ENCODE results near the gene PARD3.

The PARD3 gene

GRCh38 chr10:34310234-34310633, 504.9 kb downstream of the PARD3 start:
- no peak for DNase-seq (ENCODE audit: low read depth in 2 of 2)

GRCh38 chr10:34305189-34305588, 509.9 kb downstream of the PARD3 start:
- no peak for DNase-seq (ENCODE audit: low read depth in 2 of 2)

- no peak for DNase-seq (ENCODE audit: low read depth in 2 of 2)
Measured at GRCh38 chr10:34303022-34303421, 512.1 kb downstream of the PARD3 start.

GRCh38 chr10:34299105-34299611, 515.9 kb downstream of the PARD3 start:
- no peak for DNase-seq (ENCODE audit: low read depth in 2 of 2)

- DNase-seq (ENCODE audit: low read depth in 2 of 2) = no peak
Measured at GRCh38 chr10:34298346-34298818, 516.7 kb downstream of the PARD3 start.

- no peak for DNase-seq (ENCODE audit: low read depth in 2 of 2)
Measured at GRCh38 chr10:34297541-34298345, 517.4 kb downstream of the PARD3 start.

- no peak for DNase-seq (ENCODE audit: low read depth in 2 of 2)
Measured at GRCh38 chr10:34295142-34295548, 520.0 kb downstream of the PARD3 start.

GRCh38 chr10:34294137-34294536, 521.0 kb downstream of the PARD3 start:
- no peak for DNase-seq (ENCODE audit: low read depth in 2 of 2)

GRCh38 chr10:34292675-34293074, 522.4 kb downstream of the PARD3 start:
- DNase-seq (ENCODE audit: low read depth in 2 of 2) = no peak

- DNase-seq (ENCODE audit: low read depth in 2 of 2) = no peak
Measured at GRCh38 chr10:34292194-34292565, 522.9 kb downstream of the PARD3 start.

- no peak for DNase-seq (ENCODE audit: low read depth in 2 of 2)
Measured at GRCh38 chr10:34291466-34292193, 523.5 kb downstream of the PARD3 start.

GRCh38 chr10:34290412-34291081, 524.5 kb downstream of the PARD3 start:
- DNase-seq (ENCODE audit: low read depth in 2 of 2) = no peak

- DNase-seq (ENCODE audit: low read depth in 2 of 2) = no peak
Measured at GRCh38 chr10:34288634-34289033, 526.5 kb downstream of the PARD3 start.

- DNase-seq (ENCODE audit: low read depth in 2 of 2) = no peak
Measured at GRCh38 chr10:34286136-34286739, 528.9 kb downstream of the PARD3 start.

GRCh38 chr10:34281661-34282582, 533.2 kb downstream of the PARD3 start:
- DNase-seq (ENCODE audit: low read depth in 2 of 2) = no peak

- DNase-seq (ENCODE audit: low read depth in 2 of 2) = no peak
Measured at GRCh38 chr10:34280599-34281374, 534.3 kb downstream of the PARD3 start.

GRCh38 chr10:34275626-34276130, 539.4 kb downstream of the PARD3 start:
- no peak for DNase-seq (ENCODE audit: low read depth in 2 of 2)

- DNase-seq (ENCODE audit: low read depth in 2 of 2) = no peak
Measured at GRCh38 chr10:34274906-34275305, 540.2 kb downstream of the PARD3 start.

GRCh38 chr10:34273340-34273739, 541.8 kb downstream of the PARD3 start:
- DNase-seq (ENCODE audit: low read depth in 2 of 2) = no peak

GRCh38 chr10:34272316-34272715, 542.8 kb downstream of the PARD3 start:
- DNase-seq (ENCODE audit: low read depth in 2 of 2) = no peak

All from stimulated activated CD8-positive, alpha-beta memory T cell treated with anti-CD3 and anti-CD28 coated beads, Interleukin-2, amount 100 ng/mL, for 48 hours (primary cell).